ENCODE measurements around the gene TMEM229A. TPM values are rescaled to one million over a fixed set of nuclear protein-coding genes. Genes with fewer than 3 reads are reported as not detected.

Gene TMEM229A
- total RNA-seq, 1 experiment from 2014 or later: 0.74 TPM

- TF ChIP-seq, protein P1, sequence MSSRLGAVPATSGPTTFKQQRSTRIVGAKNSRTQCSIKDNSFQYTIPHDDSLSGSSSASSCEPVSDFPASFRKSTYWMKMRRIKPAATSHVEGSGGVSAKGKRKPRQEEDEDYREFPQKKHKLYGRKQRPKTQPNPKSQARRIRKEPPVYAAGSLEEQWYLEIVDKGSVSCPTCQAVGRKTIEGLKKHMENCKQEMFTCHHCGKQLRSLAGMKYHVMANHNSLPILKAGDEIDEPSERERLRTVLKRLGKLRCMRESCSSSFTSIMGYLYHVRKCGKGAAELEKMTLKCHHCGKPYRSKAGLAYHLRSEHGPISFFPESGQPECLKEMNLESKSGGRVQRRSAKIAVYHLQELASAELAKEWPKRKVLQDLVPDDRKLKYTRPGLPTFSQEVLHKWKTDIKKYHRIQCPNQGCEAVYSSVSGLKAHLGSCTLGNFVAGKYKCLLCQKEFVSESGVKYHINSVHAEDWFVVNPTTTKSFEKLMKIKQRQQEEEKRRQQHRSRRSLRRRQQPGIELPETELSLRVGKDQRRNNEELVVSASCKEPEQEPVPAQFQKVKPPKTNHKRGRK (CRISPR knock-in tag; IDR thresholded peaks at IDR 0.05; ENCODE audit: borderline replicate concordance): no peak
- TF ChIP-seq, protein P2, sequence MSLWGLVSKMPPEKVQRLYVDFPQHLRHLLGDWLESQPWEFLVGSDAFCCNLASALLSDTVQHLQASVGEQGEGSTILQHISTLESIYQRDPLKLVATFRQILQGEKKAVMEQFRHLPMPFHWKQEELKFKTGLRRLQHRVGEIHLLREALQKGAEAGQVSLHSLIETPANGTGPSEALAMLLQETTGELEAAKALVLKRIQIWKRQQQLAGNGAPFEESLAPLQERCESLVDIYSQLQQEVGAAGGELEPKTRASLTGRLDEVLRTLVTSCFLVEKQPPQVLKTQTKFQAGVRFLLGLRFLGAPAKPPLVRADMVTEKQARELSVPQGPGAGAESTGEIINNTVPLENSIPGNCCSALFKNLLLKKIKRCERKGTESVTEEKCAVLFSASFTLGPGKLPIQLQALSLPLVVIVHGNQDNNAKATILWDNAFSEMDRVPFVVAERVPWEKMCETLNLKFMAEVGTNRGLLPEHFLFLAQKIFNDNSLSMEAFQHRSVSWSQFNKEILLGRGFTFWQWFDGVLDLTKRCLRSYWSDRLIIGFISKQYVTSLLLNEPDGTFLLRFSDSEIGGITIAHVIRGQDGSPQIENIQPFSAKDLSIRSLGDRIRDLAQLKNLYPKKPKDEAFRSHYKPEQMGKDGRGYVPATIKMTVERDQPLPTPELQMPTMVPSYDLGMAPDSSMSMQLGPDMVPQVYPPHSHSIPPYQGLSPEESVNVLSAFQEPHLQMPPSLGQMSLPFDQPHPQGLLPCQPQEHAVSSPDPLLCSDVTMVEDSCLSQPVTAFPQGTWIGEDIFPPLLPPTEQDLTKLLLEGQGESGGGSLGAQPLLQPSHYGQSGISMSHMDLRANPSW (CRISPR knock-in tag; conservative IDR thresholded peaks at IDR 0.05; ENCODE audit: low read depth): no peak
- TF ChIP-seq, protein P3, sequence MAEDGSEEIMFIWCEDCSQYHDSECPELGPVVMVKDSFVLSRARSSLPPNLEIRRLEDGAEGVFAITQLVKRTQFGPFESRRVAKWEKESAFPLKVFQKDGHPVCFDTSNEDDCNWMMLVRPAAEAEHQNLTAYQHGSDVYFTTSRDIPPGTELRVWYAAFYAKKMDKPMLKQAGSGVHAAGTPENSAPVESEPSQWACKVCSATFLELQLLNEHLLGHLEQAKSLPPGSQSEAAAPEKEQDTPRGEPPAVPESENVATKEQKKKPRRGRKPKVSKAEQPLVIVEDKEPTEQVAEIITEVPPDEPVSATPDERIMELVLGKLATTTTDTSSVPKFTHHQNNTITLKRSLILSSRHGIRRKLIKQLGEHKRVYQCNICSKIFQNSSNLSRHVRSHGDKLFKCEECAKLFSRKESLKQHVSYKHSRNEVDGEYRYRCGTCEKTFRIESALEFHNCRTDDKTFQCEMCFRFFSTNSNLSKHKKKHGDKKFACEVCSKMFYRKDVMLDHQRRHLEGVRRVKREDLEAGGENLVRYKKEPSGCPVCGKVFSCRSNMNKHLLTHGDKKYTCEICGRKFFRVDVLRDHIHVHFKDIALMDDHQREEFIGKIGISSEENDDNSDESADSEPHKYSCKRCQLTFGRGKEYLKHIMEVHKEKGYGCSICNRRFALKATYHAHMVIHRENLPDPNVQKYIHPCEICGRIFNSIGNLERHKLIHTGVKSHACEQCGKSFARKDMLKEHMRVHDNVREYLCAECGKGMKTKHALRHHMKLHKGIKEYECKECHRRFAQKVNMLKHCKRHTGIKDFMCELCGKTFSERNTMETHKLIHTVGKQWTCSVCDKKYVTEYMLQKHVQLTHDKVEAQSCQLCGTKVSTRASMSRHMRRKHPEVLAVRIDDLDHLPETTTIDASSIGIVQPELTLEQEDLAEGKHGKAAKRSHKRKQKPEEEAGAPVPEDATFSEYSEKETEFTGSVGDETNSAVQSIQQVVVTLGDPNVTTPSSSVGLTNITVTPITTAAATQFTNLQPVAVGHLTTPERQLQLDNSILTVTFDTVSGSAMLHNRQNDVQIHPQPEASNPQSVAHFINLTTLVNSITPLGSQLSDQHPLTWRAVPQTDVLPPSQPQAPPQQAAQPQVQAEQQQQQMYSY (CRISPR knock-in tag; IDR thresholded peaks at IDR 0.05): no peak
Measured at GRCh38 chr7:124074007-124074406, 41.1 kb upstream of the TMEM229A start (continued).

GRCh38 chr7:124073310-124073645 is 40.4 kb upstream of the TMEM229A start:
- no peak overlapping the region for H3K4me3 Mint-ChIP-seq
- H3K27ac Mint-ChIP-seq: no peak overlapping the region
- ChIA-PET CTCF (no interaction called here), POLR2A (no interaction called here)
- H3K4me1 Mint-ChIP-seq: no peaks in the 10 kb centered on the region
- ATAC-seq: no peak
- no peak for DNase-seq (ENCODE audit: low spot score)
- H3K36me3 Mint-ChIP-seq: no peaks in the 10 kb centered on the region
- H3K9me3 Mint-ChIP-seq: no peaks in the 10 kb centered on the region
- H3K27me3 Mint-ChIP-seq (ENCODE audit: low read depth): no peaks in the 10 kb centered on the region
- no peak for TF ChIP-seq IRF1 (CRISPR knock-in tag; IDR thresholded peaks at IDR 0.05)
- TF ChIP-seq, protein P4, sequence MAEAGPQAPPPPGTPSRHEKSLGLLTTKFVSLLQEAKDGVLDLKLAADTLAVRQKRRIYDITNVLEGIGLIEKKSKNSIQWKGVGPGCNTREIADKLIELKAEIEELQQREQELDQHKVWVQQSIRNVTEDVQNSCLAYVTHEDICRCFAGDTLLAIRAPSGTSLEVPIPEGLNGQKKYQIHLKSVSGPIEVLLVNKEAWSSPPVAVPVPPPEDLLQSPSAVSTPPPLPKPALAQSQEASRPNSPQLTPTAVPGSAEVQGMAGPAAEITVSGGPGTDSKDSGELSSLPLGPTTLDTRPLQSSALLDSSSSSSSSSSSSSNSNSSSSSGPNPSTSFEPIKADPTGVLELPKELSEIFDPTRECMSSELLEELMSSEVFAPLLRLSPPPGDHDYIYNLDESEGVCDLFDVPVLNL (CRISPR knock-in tag; IDR thresholded peaks at IDR 0.05; ENCODE audit: borderline replicate concordance, low read depth): no peak
- no peak for TF ChIP-seq FOXP1 (CRISPR knock-in tag; IDR thresholded peaks at IDR 0.05; ENCODE audit: borderline replicate concordance)
- TF ChIP-seq, protein P2 (CRISPR knock-in tag; conservative IDR thresholded peaks at IDR 0.05; ENCODE audit: low read depth): no peak
- TF ChIP-seq PRRX2 (CRISPR knock-in tag; IDR thresholded peaks at IDR 0.05): no peak
- no peak for TF ChIP-seq HMGA2 (CRISPR knock-in tag; IDR thresholded peaks at IDR 0.05)
- TF ChIP-seq TEAD1 (CRISPR knock-in tag; IDR thresholded peaks at IDR 0.05): no peak
- no peak for TF ChIP-seq JUN (CRISPR knock-in tag; IDR thresholded peaks at IDR 0.05)
- TF ChIP-seq, protein P5, sequence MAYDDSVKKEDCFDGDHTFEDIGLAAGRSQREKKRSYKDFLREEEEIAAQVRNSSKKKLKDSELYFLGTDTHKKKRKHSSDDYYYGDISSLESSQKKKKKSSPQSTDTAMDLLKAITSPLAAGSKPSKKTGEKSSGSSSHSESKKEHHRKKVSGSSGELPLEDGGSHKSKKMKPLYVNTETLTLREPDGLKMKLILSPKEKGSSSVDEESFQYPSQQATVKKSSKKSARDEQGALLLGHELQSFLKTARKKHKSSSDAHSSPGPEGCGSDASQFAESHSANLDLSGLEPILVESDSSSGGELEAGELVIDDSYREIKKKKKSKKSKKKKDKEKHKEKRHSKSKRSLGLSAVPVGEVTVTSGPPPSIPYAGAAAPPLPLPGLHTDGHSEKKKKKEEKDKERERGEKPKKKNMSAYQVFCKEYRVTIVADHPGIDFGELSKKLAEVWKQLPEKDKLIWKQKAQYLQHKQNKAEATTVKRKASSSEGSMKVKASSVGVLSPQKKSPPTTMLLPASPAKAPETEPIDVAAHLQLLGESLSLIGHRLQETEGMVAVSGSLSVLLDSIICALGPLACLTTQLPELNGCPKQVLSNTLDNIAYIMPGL (CRISPR knock-in tag; IDR thresholded peaks at IDR 0.05): no peak
- no peak for TF ChIP-seq GABPB1 (CRISPR knock-in tag; IDR thresholded peaks at IDR 0.05)
- TF ChIP-seq MYBL2 (CRISPR knock-in tag; IDR thresholded peaks at IDR 0.05): no peak
- TF ChIP-seq, protein P6, sequence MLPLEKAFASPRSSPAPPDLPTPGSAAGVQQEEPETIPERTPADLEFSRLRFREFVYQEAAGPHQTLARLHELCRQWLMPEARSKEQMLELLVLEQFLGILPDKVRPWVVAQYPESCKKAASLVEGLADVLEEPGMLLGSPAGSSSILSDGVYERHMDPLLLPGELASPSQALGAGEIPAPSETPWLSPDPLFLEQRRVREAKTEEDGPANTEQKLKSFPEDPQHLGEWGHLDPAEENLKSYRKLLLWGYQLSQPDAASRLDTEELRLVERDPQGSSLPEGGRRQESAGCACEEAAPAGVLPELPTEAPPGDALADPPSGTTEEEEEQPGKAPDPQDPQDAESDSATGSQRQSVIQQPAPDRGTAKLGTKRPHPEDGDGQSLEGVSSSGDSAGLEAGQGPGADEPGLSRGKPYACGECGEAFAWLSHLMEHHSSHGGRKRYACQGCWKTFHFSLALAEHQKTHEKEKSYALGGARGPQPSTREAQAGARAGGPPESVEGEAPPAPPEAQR (CRISPR knock-in tag; IDR thresholded peaks at IDR 0.05): no peak
- TF ChIP-seq ZNF263 (CRISPR knock-in tag; IDR thresholded peaks at IDR 0.05; ENCODE audit: low read depth): no peak

All from WTC11 (cell line).